Thoracic aorta (tissue), 2 donors: ENCODE measurements around the gene C4orf50. TPM values are rescaled to one million over a fixed set of nuclear protein-coding genes. Genes with fewer than 3 reads are reported as not detected.

Experiments used
- ATAC-seq: fragments of 150-250 bp; one replicate; pipeline ENCODE4 v1.8.0; 2017; ENCODE audit warnings: low read depth; ENCODE audit not compliant: insufficient number of reproducible peaks, low FRiP score
- DNase-seq: peaks from one replicate; pipeline ENCODE4 v3.0.0-alpha.2; 2020; ENCODE audit warnings: low spot score
- H3K27ac ChIP-seq, 2 donors: fragments of 200-600 bp; sonication (generic); 1 replicate in 1 of 2; 2 replicates in 1 of 2; pipeline ENCODE4 v1.5.1; 2016; ENCODE audit warnings: mild to moderate bottlenecking in 2 of 2, moderate library complexity in 2 of 2
- H3K27me3 ChIP-seq: fragments of 200-600 bp; sonication (generic); replicated peaks from 2 replicates; pipeline ENCODE4 v1.6.0; 2016; ENCODE audit warnings: mild to moderate bottlenecking; ENCODE audit not compliant: insufficient read depth
- H3K36me3 ChIP-seq: fragments of 200-600 bp; sonication (generic); one replicate; pipeline ENCODE4 v1.5.1; 2016
- H3K4me1 ChIP-seq, 2 donors: fragments of 200-600 bp; sonication (generic); 1 replicate in 1 of 2; 2 replicates in 1 of 2; pipeline versions ENCODE4 v1.5.1 to v1.6.0; 2016; ENCODE audit warnings: low read depth in 2 of 2, mild to moderate bottlenecking in 1 of 2; ENCODE audit not compliant: control insufficient read depth in 1 of 2
- H3K4me3 ChIP-seq: fragments of 200-600 bp; sonication (generic); 2 replicates; pipeline ENCODE4 v1.5.1; 2016; ENCODE audit warnings: mild to moderate bottlenecking
- H3K9me3 ChIP-seq: fragments of 200-600 bp; sonication (generic); 2 replicates; pipeline ENCODE4 v1.5.1; 2016
- CTCF ChIP-seq: fragments of 200-600 bp; sonication (generic); IDR thresholded peaks from one replicate; pipeline ENCODE4 v1.5.1; 2019; ENCODE audit warnings: antibody characterized with exemption
- total RNA-seq, 2 donors: library from RNA; depleted of rRNA; stranded (reverse); fragments of >200 nt; gene quantifications; one replicate each; pipeline versions ENCODE4 v1.1.0 to v1.2.3, GENCODE V29; 2016

C4orf50 gene
- total RNA-seq, 2 donors from 2014 or later, result 0.14 TPM; not detected in 1

DNA sequence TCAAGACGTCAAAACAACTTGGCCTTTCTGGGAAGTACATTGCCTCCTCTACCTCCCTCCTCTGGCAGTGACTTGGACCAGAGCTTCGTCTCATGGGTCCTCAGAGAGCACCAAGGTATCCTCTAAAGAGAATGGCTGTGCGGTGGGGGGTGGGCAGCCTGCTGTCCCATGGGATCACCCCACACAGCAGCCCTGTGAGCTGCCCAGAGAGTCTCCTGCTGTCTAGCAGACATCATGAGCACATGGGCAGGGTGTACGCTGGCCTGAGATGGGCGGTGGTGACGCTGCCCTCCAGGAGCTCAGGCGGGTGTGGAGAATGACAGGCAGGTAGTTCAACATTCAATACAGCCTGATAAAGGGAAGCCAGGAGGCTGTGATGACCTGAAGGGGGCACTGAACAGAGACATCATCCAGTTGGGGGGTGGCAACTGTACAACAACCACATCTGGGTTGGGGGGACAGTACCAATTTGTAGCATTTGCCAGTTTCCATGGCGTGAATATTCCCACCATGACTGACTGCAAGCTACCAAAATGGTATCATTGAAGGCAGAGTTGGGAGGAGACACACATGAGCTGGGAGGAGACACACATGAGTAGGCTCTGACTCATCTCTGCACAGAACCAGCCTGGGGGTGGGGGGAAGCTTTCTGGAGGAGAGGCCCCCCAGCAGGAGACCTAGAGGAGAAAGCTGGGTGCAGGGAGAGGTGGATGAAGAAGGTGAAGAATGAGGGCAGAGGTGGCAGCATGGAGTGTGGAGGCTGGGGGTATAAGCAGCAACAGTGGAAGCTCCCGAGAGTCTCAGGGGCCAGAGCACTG, 35.9 kb downstream of the C4orf50 start:
- Histone ChIP-seq H3K36me3 (no peaks in the 10 kb centered on the region), H3K9me3 (peaks cover 3% of the 10 kb centered on the region), H3K4me1 (no peaks in the 10 kb centered on the region), H3K4me3 (no peak overlapping the region), H3K27ac (no peak overlapping the region), H3K27me3 (no peaks in the 10 kb centered on the region)
- ATAC-seq (no peak), DNase-seq (no peak)
- no peak for TF ChIP-seq CTCF

DNA sequence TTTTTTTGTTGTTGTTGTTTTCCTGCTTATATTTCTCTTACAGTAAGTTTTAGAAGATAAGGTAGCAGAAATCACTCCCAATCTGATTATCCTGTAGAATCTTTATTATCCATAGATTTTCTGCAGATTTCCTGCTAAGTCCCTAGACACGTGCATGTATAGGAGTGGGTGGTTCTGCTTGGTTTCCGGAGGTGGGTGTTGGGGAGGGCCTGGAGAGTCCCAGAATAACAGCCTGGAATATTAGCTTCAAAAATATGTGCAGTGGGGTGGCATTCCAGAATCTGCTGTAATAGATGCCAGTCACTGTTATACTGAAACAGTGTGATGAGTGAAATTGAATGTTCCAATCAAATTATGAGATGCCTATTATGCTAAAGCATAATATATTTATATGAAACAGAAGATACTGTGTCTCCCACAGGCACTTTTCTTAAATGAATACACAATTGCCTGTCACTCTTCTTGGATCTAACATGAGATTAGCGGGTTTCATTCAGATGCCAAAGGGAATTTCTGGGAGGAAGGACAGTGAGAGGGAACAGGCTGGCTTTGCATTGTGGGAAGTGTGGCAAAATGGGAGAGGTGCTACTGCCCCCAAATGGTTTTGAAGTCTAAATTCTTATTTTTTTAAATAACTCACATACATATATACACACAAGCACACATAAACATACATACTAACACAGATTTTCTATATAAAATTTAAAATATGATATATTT, 37.6 kb downstream of the C4orf50 start:
- Histone ChIP-seq H3K27me3 (no peaks in the 10 kb centered on the region), H3K9me3 (peaks cover 3% of the 10 kb centered on the region), H3K4me3 (no peak overlapping the region), H3K27ac (no peak overlapping the region), H3K4me1 (no peaks in the 10 kb centered on the region), H3K36me3 (no peaks in the 10 kb centered on the region)
- ATAC-seq (no peak), DNase-seq (no peak)
- TF ChIP-seq CTCF, result no peak

DNA sequence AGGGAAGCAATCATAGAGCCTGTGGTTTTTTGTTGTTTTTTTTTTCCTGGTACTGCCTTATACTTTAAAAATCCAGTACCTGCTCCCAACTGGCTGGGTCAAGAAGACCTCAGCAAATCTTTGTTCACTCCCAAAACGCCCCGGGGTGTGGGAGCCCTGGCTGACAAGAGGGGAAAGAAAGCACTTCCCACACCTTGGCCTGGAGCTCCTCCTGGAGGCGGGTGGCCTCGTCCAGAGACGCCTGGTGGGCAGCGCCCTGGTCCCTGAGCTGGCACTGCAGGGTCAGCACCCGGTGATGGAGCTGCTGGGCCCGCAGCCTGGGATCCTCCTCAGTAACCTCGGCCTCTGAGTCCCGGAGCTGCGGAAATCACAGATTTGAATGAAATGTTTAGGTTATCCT, 38.2 kb downstream of the C4orf50 start:
- no peak for TF ChIP-seq CTCF
- H3K27me3 ChIP-seq, result no peaks in the 10 kb centered on the region
- no peak overlapping the region for H3K4me3 ChIP-seq
- no peaks in the 10 kb centered on the region for H3K36me3 ChIP-seq
- ATAC-seq, result no peak
- H3K27ac ChIP-seq, result no peak overlapping the region
- H3K9me3 ChIP-seq, result peaks cover 3% of the 10 kb centered on the region
- no peaks in the 10 kb centered on the region for H3K4me1 ChIP-seq
- no peak for DNase-seq

DNA sequence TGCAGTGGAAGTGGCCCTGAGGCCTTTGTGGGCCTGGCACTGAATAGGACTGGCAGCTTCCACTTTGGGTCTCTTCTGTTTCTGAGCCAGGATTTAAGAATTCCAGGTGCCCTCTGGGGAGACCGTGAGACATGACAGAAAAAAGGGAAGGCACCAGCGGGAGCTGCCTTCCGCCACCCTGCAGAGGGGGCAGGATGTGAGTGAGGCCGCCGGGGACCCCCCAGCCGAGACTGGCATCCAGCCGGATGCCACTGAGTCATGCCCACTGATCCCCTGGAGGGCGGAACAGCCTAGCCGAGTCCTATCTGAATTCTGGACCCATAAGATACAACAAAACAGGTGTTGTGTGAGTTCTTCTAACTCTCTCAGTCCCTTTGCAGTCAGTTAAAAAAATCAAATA, 41.3 kb downstream of the C4orf50 start:
- Histone ChIP-seq H3K36me3 (no peaks in the 10 kb centered on the region), H3K4me1 (no peaks in the 10 kb centered on the region), H3K9me3 (no peaks in the 10 kb centered on the region), H3K27me3 (no peaks in the 10 kb centered on the region), H3K4me3 (no peak overlapping the region), H3K27ac (no peak overlapping the region)
- no peak for TF ChIP-seq CTCF
- no peak for DNase-seq
- no peak for ATAC-seq

DNA sequence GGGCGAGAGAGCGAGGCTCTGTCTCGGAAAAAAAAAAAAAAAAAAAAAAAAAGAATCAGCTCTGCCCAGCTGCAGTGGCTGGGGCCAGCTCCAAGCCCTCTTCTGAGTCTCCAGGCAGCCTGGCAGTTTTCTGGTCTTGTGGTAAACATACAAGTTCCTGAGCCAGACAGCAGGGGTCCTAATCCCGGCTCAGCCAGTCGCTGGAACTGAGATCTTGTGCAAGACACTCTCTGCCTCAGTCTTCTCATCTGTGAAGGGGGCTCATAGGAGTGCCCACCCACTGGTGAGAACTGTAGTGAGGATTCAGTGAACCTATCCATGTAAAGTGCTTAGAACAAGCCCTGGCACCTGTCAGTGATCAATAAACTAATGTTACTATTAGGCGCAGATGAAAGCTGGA, 41.8 kb downstream of the C4orf50 start:
- DNase-seq, result no peak
- Histone ChIP-seq H3K27me3 (no peaks in the 10 kb centered on the region), H3K9me3 (no peaks in the 10 kb centered on the region), H3K4me1 (no peaks in the 10 kb centered on the region), H3K36me3 (no peaks in the 10 kb centered on the region), H3K27ac (no peak overlapping the region), H3K4me3 (no peak overlapping the region)
- no peak for ATAC-seq
- TF ChIP-seq CTCF, result no peak
